Mononuclear cell (primary cell): ENCODE data around the gene USP19. TPM values are rescaled to one million over a fixed set of nuclear protein-coding genes. Genes with fewer than 3 reads are reported as not detected.
A peak's percentile ranks its signal among the peaks of the same experiment; 100 is the strongest.

Source experiments
- H3K27me3 ChIP-seq: 2 replicates; pipeline ENCODE4 v1.6.0; 2011; ENCODE audit warnings: low read length, control low read depth; ENCODE audit not compliant: insufficient read depth
- H3K4me1 ChIP-seq: 2 replicates; pipeline ENCODE4 v1.5.1; 2011; ENCODE audit warnings: mild to moderate bottlenecking, low read length, control low read depth; ENCODE audit not compliant: insufficient read depth
- H3K4me3 ChIP-seq: 2 replicates; pipeline ENCODE4 v1.5.1; 2011; ENCODE audit warnings: mild to moderate bottlenecking, low read length, moderate library complexity
- H3K9me3 ChIP-seq: 2 replicates; pipeline ENCODE4 v1.5.1; 2011; ENCODE audit warnings: low read depth, mild to moderate bottlenecking, control low read depth, low read length
- total RNA-seq: library from RNA; depleted of rRNA; stranded (reverse); fragments of >200 nt; gene quantifications from one replicate; pipeline ENCODE4 v1.2.3, GENCODE V29; 2012

Gene USP19
- total RNA-seq, 1 donor, result 21.5 TPM

DNA sequence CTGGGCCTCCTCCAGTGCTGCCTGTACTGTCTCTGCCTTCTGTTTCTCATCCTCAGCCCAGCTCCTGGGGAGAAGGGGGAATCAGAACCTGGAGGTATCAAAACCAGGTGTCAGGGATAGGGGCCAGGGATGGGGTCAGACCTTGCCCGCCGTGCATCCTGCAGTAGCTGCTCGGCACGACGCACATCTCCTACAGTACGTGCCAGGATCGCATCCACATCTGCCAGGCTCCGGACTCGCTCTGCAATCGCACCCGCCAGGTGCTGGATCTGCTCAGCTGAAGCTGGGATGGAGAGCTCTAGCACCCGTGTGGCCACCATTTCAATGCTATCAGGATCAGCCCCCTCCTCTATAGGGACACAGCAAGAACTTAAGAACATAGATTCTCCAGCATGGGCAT, 1.4 kb upstream of the USP19 start:
- H3K4me1 ChIP-seq, result peaks cover 24% of the 10 kb centered on the region
- no peak overlapping the region for H3K4me3 ChIP-seq
- no peaks in the 10 kb centered on the region for H3K9me3 ChIP-seq
- H3K27me3 ChIP-seq, result no peaks in the 10 kb centered on the region

DNA sequence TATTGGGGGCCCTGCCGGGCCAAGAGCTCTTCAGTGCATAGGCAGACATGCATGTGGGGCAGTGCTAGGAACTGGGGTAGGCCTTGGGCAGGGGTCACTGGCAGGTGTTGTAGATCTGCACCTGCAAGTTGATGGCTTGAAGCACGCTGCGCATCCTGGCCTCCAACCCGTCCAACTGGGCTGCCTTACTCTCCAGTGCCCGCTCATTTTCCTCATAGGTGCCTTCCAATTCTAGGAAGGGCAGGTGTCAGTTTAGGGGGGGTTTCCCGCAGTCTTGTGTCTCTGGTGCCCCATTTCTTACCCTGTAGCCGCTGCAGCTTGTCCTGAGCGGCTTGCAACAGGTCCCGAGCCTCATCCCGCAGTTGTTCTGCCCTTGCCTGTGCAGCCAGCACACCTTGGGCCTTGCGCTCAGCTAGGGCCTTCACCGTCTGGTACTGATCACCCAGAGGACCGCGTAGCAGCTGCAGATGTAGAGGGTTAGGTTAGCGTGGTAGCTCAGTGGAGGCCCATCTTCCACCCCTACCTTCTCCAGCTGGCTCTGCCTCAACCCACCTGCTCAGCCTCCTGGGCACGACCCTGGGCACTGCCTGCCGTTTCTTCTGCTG, 611 bp upstream of the USP19 start:
- no peaks in the 10 kb centered on the region for H3K9me3 ChIP-seq
- H3K27me3 ChIP-seq, result no peaks in the 10 kb centered on the region
- H3K4me1 ChIP-seq, result peaks cover 24% of the 10 kb centered on the region
- H3K4me3 ChIP-seq, result peak overlapping the region; percentile 95

DNA sequence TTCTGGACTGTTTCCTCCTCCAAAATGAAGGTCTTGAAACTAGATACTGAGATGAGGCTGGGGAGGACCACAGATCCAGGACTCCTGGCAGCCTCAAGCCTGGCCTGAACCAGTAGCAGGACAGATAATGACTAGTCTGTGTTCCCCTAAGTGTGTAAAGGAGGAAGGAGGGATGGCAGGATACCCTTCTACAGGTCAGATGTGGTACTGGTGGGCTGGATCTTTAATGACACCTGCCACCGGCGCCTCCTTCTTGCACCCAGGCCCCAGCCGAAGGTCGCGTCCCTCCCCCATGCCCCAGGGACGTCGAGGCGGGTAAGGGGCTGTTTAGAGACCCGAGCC, 556 bp downstream of the USP19 start:
- Histone ChIP-seq H3K4me1 (peaks cover 24% of the 10 kb centered on the region), H3K9me3 (no peaks in the 10 kb centered on the region), H3K4me3 (peak overlapping the region; percentile 95), H3K27me3 (no peaks in the 10 kb centered on the region)

DNA sequence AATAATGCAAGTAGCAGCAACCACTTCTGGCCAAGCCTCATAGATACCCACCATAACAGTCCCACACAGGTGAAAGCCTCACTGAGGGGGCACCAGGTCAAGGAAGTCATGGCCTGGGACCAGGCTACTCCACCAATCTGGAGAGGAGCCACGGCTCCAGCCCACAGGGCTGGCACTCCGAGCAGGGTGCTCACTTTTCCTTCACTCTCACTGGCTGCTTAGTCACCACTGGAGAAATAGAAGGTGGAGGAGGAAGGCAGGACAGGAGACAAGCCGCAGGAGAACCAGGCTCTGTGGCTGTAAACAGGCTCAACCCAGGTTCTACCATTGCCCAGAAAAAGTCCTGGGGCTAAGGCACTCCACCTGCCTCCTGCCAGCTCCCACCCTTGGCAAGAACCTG, 1.2 kb downstream of the USP19 start:
- Histone ChIP-seq H3K27me3 (no peaks in the 10 kb centered on the region), H3K4me1 (peaks cover 24% of the 10 kb centered on the region), H3K9me3 (no peaks in the 10 kb centered on the region), H3K4me3 (no peak overlapping the region)

DNA sequence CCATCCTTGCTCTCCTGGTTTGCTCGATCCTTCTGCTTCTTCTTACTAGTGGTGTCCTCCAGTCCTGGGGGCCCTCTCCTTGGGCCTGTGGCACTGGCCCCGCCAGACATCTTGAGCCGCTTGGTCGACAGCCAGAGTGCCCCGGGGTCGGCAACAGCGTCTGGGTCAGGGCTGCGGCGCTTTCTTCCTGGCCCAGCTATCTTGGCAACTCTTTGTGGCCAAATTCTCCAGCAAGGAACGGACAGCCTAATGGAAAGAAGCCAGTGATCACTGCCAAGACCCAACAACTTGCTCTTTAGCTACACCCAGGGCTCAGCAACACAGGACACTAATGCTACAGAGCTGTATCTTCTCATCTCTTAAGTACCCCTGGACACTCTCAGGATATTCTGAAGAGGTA, 1.6 kb downstream of the USP19 start:
- H3K27me3 ChIP-seq, result no peaks in the 10 kb centered on the region
- H3K4me3 ChIP-seq, result no peak overlapping the region
- no peaks in the 10 kb centered on the region for H3K9me3 ChIP-seq
- peaks cover 24% of the 10 kb centered on the region for H3K4me1 ChIP-seq

DNA sequence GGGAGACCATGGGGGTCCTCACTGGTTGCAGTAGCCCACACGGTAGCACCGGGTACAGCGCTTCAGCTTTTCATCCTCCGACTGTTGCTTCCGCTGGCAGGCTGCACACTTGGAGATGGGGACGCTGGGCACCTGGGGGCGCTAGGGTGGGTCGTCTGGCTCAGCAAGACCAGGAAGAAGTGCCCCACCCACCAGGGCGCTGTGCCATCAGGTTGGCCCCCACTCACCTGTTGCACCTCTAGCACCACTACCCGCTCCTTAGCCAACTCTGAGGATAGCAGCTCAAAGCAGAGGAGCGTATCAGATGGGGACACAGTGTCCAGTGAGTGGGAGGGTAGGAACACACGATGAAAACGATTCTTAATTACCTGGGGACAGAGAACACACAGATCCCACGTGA, 8.4 kb downstream of the USP19 start:
- H3K4me3 ChIP-seq, result no peak overlapping the region
- no peaks in the 10 kb centered on the region for H3K27me3 ChIP-seq
- no peaks in the 10 kb centered on the region for H3K9me3 ChIP-seq
- no peaks in the 10 kb centered on the region for H3K4me1 ChIP-seq

DNA sequence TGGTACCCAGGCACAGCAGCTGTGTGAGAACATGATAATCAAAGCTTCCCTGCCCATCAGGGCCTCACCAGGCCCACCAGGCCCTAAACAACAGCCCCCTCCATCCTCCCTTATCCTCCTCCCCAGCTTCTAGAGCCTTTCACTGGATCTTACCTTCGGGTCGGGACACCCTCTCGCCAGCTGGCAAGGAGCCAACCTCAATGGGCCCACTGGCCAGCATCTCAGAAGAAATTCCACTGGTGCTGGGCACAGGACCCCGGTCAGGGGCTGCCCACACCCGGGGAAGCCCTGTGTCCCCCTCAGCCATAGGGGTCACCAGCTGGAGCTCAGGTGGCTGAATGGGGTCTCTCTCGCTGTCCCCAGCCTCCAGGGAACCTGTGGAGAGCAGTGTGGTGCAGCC, 9.3 kb downstream of the USP19 start:
- Histone ChIP-seq H3K4me1 (no peaks in the 10 kb centered on the region), H3K4me3 (no peak overlapping the region), H3K9me3 (no peaks in the 10 kb centered on the region), H3K27me3 (no peaks in the 10 kb centered on the region)

DNA sequence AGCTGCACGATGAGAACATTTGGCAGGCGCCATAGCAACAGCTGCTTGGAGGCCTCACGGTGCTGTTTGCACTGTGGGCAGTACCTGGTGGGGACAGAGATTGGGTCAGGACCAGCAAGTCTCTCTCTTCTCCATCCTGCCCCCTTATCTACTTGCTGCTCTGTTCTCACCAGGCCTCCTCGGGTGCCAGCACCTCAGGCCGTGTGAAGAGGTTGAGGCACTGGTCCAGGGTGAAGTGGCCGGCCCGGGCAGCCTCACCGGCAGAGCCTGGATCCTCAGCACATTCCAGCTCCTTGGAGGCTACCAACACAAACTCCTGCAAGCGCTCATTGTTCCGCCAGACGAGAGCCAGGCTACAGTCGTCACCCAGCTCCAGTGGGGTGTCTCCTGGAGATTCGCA, 9.8 kb downstream of the USP19 start:
- H3K9me3 ChIP-seq, result no peaks in the 10 kb centered on the region
- H3K4me3 ChIP-seq, result no peak overlapping the region
- no peaks in the 10 kb centered on the region for H3K27me3 ChIP-seq
- H3K4me1 ChIP-seq, result no peaks in the 10 kb centered on the region

DNA sequence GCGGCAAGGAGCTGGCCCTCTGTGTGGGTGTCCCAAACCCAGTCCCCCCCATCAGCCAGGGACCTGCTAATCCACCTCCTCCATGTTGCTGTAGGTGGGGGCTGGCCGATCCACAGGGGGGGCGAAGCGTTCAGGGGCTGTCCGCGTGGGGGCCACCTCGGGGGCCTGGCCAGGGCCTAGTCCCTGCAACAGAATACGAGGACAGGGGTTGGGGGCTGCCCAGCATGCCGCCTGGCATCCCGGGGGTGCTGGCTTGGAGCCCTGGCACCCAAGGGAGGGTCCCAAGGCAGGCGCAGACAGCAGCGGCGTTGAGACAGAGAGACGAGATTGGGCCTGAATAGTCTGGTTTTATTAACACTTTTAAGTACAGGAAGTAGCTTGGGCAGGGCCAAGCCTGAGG, 12.3 kb downstream of the USP19 start:
- H3K4me1 ChIP-seq, result peaks cover 19% of the 10 kb centered on the region
- no peak overlapping the region for H3K4me3 ChIP-seq
- H3K27me3 ChIP-seq, result no peaks in the 10 kb centered on the region
- H3K9me3 ChIP-seq, result no peaks in the 10 kb centered on the region

DNA sequence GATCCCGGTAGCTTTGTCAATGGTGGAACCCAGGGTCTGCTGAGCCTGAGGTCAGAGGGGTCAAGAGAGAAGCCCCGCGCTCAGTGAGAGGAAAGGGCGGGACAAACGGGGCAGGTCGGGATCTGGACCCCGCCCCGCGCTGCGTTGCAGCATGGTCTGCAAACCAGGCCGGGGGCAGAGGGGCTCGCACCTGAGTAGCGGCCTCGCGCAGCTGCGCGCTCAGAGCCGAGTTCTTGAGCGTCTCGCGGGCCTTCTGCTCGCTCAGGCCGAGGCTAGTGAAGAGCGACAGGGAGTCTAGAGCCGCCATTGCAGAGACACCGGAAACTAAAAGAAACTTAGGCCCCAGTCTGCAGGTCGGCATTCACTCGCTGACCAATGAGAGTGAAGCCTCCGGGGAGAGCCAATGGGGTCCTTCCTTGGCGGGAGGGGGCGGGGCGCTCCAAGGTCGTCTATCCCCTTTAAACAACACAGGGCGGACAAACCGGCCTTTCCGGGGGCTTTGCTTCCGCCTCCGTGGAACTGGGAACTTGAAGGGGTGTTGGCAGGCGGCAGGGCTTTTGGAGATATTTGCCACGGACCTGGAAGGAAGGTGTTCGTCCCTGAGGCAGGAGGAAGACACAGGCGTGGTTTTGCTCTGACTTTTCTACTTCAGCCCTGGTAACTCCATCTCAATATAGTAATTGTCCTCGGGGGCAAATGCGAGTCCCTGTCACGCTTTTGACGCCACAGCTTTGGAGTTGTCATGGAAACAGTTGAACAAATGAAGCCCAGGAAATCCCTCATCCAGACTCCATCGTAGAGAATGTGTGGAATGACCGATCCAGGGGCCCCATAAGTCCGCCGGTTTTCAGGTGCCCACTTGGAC, 16.0 kb downstream of the USP19 start, which contains the start of gene QARS1:
TSS of gene QARS1 (minus strand) at position 331 of the 865 bp plus-strand sequence. CDS start at position 307, 24 bp downstream.
- H3K9me3 ChIP-seq, result no peaks in the 10 kb centered on the region
- peaks cover 24% of the 10 kb centered on the region for H3K4me1 ChIP-seq
- H3K4me3 ChIP-seq, result peak within 1 kb of the TSS; percentile 65
- H3K27me3 ChIP-seq, result no peaks in the 10 kb centered on the region

DNA sequence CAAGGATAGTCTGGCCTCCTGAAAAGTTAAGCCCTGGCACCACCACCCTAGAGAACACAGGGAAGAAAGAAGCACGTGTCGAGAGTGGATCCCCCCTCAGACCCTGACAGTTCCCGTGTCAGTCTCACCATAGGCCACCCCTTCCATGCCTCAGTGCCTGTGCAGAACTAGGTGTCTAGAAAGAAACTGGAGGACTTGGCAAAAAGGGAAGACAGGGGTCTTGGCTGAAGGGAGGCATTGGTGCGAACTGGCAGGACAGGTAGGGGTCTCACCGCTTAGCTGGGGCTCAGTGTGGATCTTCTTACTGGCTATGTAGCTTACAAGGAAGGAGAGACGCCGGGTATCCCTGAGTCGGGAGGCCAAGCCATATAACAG, 16.6 kb downstream of the USP19 start:
- Histone ChIP-seq H3K4me3 (peak overlapping the region; percentile 65), H3K4me1 (peaks cover 24% of the 10 kb centered on the region), H3K9me3 (no peaks in the 10 kb centered on the region), H3K27me3 (no peaks in the 10 kb centered on the region)

DNA sequence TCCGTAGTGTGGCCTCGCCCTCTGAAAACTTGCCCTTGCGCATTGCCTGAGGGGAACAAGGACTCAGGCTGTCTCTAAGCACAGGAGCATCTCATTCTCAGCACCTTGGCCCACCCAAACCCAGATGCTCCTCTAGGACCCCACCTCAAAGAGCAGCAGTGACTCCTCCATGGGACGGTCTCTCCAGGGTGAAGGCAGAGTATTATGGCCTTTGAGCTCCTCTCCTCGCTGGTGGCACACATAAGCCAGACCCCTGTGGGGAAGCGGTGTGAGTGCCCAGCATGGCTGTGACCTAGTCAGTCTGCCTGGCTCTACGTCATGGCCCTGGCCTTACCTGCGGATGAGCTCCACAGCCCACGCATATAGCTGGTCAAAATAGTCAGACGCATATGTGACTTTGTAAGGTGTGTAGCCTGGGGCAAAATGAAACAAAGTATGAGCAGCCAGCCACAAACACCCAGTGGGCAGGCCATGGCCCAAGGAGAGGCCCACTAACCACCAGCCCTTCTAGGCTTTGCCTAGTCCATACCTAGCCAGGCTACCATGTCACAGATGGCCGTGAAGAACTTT, 20.5 kb downstream of the USP19 start:
- Histone ChIP-seq H3K4me1 (peaks cover 21% of the 10 kb centered on the region), H3K4me3 (no peak overlapping the region), H3K27me3 (no peaks in the 10 kb centered on the region), H3K9me3 (no peaks in the 10 kb centered on the region)

DNA sequence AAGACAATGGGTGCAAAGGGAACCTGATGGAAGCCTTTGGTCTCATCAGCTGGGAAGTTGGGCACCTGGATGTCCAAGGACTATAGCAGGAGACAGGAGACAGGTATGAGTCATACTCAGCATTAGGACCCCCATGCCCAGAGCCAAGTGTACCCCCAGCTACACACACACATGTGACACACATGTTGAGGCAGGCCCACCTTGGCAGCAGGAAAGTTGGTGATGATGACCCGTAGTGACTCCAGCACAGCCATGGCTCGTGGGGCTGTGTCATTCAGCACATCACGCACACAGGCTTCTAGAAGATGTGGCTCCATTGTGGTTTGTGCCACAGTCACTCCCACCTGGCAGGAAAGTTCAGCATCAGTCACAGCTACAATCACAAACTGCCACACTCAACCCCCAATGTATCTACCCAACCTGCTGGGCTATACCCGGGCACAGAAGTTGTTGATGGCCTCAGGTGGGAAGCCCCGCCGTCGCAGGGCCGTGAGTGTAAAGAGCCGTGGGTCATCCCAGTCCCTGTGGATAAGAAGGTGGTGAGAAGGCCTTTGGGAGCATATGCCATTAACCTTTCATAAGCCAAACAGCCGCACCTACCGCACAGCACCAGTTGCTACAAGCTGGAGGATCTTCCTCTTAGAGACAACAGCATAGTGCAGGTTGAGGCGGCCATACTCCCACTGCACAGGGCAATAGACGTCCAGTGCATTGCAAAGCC, 21.6 kb downstream of the USP19 start:
- no peaks in the 10 kb centered on the region for H3K27me3 ChIP-seq

DNA sequence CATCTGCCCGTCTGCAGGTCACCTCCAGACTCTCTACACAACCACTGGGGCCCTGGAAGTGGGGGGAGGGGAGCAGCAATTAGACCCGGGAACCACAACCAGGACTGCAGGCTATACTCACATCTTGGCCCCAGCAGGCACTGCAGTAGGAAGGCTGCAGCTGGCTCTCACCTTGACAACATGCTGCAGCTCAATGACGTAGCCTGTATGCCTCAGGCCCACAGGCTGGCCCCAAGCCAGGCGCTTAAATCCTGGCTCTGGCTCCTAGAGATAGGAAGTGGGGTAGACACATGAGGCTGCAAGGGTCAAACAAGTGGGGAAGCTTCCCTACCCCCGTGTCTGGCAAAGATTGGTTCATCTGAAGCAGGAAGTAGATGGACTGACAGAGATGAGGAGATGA, 22.2 kb downstream of the USP19 start:
- no peaks in the 10 kb centered on the region for H3K9me3 ChIP-seq
- H3K4me3 ChIP-seq, result no peak overlapping the region
- H3K4me1 ChIP-seq, result peaks cover 17% of the 10 kb centered on the region
- no peaks in the 10 kb centered on the region for H3K27me3 ChIP-seq

More for the DNA sequence above, 21.6 kb downstream of the USP19 start:
- H3K9me3 ChIP-seq, result no peaks in the 10 kb centered on the region
- no peak overlapping the region for H3K4me3 ChIP-seq
- H3K4me1 ChIP-seq, result peaks cover 23% of the 10 kb centered on the region
